Measurements from ENCODE around the gene AIFM3.

The AIFM3 gene

GRCh38 chr22:20966883-20967696 lies at the start of gene AIFM3:
Gene AIFM3, plus strand, starts transcription at chr22:20967255. Its CDS starts 690 bp downstream, at chr22:20967945.
- no peak for TF ChIP-seq CTCF (conservative IDR thresholded peaks at IDR 0.05; ENCODE audit: control insufficient read depth, insufficient read depth, low read depth, low read length)
- H3K4me3 ChIP-seq (ENCODE audit: control insufficient read depth, low read depth, low read length): no peak within 1 kb of the TSS

GRCh38 chr22:20918663-20919218 lies 48.3 kb upstream of the AIFM3 start:
- TF ChIP-seq CTCF (conservative IDR thresholded peaks at IDR 0.05; ENCODE audit: control insufficient read depth, insufficient read depth, low read depth, low read length): no peak
- no peak for DNase-seq (ENCODE audit: low read depth)
- H3K4me3 ChIP-seq (ENCODE audit: control insufficient read depth, low read depth, low read length): peak overlapping the region; percentile 95

More at GRCh38 chr22:20966883-20967696, at the start of gene AIFM3:
- no peak for DNase-seq (ENCODE audit: low read depth)

- TF ChIP-seq CTCF (conservative IDR thresholded peaks at IDR 0.05; ENCODE audit: control insufficient read depth, insufficient read depth, low read depth, low read length): no peak
- DNase-seq (ENCODE audit: low read depth): no peak
- peak overlapping the region; percentile 95 for H3K4me3 ChIP-seq (ENCODE audit: control insufficient read depth, low read depth, low read length)
These were observed 47.3 kb upstream of the AIFM3 start for GRCh38 chr22:20919718-20920117.

GRCh38 chr22:20920881-20921203 lies 46.2 kb upstream of the AIFM3 start:
- TF ChIP-seq CTCF (conservative IDR thresholded peaks at IDR 0.05; ENCODE audit: control insufficient read depth, insufficient read depth, low read depth, low read length): no peak
- no peak for DNase-seq (ENCODE audit: low read depth)
- H3K4me3 ChIP-seq (ENCODE audit: control insufficient read depth, low read depth, low read length): peak overlapping the region; percentile 95

GRCh38 chr22:20922141-20922751 lies 44.8 kb upstream of the AIFM3 start:
- no peak for DNase-seq (ENCODE audit: low read depth)
- TF ChIP-seq CTCF (conservative IDR thresholded peaks at IDR 0.05; ENCODE audit: control insufficient read depth, insufficient read depth, low read depth, low read length): no peak
- no peak overlapping the region for H3K4me3 ChIP-seq (ENCODE audit: control insufficient read depth, low read depth, low read length)

GRCh38 chr22:20926243-20926642 lies 40.8 kb upstream of the AIFM3 start:
- TF ChIP-seq CTCF (conservative IDR thresholded peaks at IDR 0.05; ENCODE audit: control insufficient read depth, insufficient read depth, low read depth, low read length): no peak
- no peak overlapping the region for H3K4me3 ChIP-seq (ENCODE audit: control insufficient read depth, low read depth, low read length)
- no peak for DNase-seq (ENCODE audit: low read depth)
